GM23338 (cell line): ENCODE results near the gene MPIG6B. TPM values are rescaled to one million over a fixed set of nuclear protein-coding genes. Genes with fewer than 3 reads are reported as not detected.

ENCODE experiments used
- ATAC-seq: fragments of 200-7000 bp; cut with Tn5 transposase; 3 replicates; pipeline ENCODE4 v1.9.1; 2020
- DNase-seq: peaks from one replicate; pipeline ENCODE4 v3.0.0-alpha.2; 2015; ENCODE audit warnings: low spot score
- H2AFZ ChIP-seq: fragments of 200-600 bp; sonication (generic); 2 replicates; pipeline ENCODE4 v1.8.0; 2016; ENCODE audit warnings: antibody characterized with exemption, mild to moderate bottlenecking, moderate library complexity
- H3F3A ChIP-seq: fragments of 200-600 bp; sonication (generic); replicated peaks from 2 replicates; pipeline ENCODE4 v1.8.0; 2017; ENCODE audit warnings: antibody characterized with exemption, mixed run types, low read depth
- H3K27ac ChIP-seq: fragments of 200-600 bp; sonication (generic); 2 replicates; pipeline ENCODE4 v1.6.1; 2016; ENCODE audit warnings: low read depth
- H3K27me3 ChIP-seq: fragments of 200-600 bp; sonication (generic); 2 replicates; pipeline ENCODE4 v1.8.0; 2016; ENCODE audit warnings: mild to moderate bottlenecking, mixed run types, moderate library complexity; ENCODE audit not compliant: insufficient read depth
- H3K36me3 ChIP-seq: fragments of 200-600 bp; sonication (generic); 2 replicates; pipeline ENCODE4 v1.8.0; 2016; ENCODE audit warnings: mild to moderate bottlenecking; ENCODE audit not compliant: insufficient read depth
- H3K4me1 ChIP-seq: fragments of 200-600 bp; sonication (generic); 2 replicates; pipeline ENCODE4 v1.8.0; 2016; ENCODE audit warnings: mild to moderate bottlenecking, moderate library complexity; ENCODE audit not compliant: insufficient read depth
- H3K4me2 ChIP-seq: fragments of 200-600 bp; sonication (generic); 2 replicates; pipeline ENCODE4 v1.7.1; 2017; ENCODE audit warnings: mixed run types
- H3K4me3 ChIP-seq: fragments of 200-600 bp; sonication (generic); 2 replicates; pipeline ENCODE4 v1.6.1; 2016; ENCODE audit warnings: mixed run types
- H3K79me2 ChIP-seq: fragments of 200-600 bp; sonication (generic); replicated peaks from 2 replicates; pipeline ENCODE4 v1.8.0; 2017; ENCODE audit warnings: mild to moderate bottlenecking; ENCODE audit not compliant: insufficient read depth
- H3K9me2 ChIP-seq: fragments of 200-600 bp; sonication (generic); 2 replicates; pipeline ENCODE4 v1.8.0; 2017; ENCODE audit not compliant: insufficient read depth
- H4K20me1 ChIP-seq: fragments of 200-600 bp; sonication (generic); replicated peaks from 2 replicates; pipeline ENCODE4 v1.8.0; 2017; ENCODE audit warnings: mild to moderate bottlenecking; ENCODE audit not compliant: insufficient read depth
- H3K27ac Mint-ChIP-seq: 2 replicates; pipeline ENCODE4 v1.8.0; 2020; ENCODE audit warnings: inconsistent platforms, mild to moderate bottlenecking, moderate library complexity, mixed read lengths
- H3K27me3 Mint-ChIP-seq: 3 replicates; pipeline ENCODE4 v1.8.0; 2022; ENCODE audit warnings: low read depth, mild to moderate bottlenecking, moderate library complexity, mixed read lengths, inconsistent platforms; ENCODE audit not compliant: insufficient read depth, poor library complexity
- H3K36me3 Mint-ChIP-seq: 3 replicates; pipeline ENCODE4 v1.8.0; 2021; ENCODE audit warnings: low read depth, mild to moderate bottlenecking, inconsistent platforms, moderate library complexity, mixed read lengths
- H3K4me1 Mint-ChIP-seq: 3 replicates; pipeline ENCODE4 v1.8.0; 2020; ENCODE audit warnings: mild to moderate bottlenecking, inconsistent platforms, mixed read lengths
- H3K4me3 Mint-ChIP-seq: 3 replicates; pipeline ENCODE4 v1.8.0; 2021; ENCODE audit warnings: moderate library complexity, mild to moderate bottlenecking, inconsistent platforms, mixed read lengths
- H3K9me3 Mint-ChIP-seq: 3 replicates; pipeline ENCODE4 v1.8.0; 2020; ENCODE audit warnings: moderate library complexity, mild to moderate bottlenecking, inconsistent platforms, mixed read lengths
- EZH2 ChIP-seq: fragments of 200-600 bp; sonication (generic); IDR thresholded peaks from one replicate; pipeline ENCODE4 v1.8.0; 2017; ENCODE audit warnings: antibody characterized with exemption, mild to moderate bottlenecking, low read depth; ENCODE audit not compliant: unreplicated experiment
- EZH2phosphoT487 ChIP-seq: fragments of 200-600 bp; sonication (generic); IDR thresholded peaks from one replicate; pipeline ENCODE4 v1.8.1; 2018; ENCODE audit warnings: antibody characterized with exemption; ENCODE audit not compliant: unreplicated experiment
- JUNB ChIP-seq: IDR thresholded peaks from one replicate; pipeline ENCODE4 v1.6.1; 2016; ENCODE audit warnings: antibody characterized with exemption; ENCODE audit not compliant: unreplicated experiment
- NANOG ChIP-seq: IDR thresholded peaks from 2 replicates; pipeline ENCODE4 v1.6.1; 2016; ENCODE audit warnings: antibody characterized with exemption, borderline replicate concordance
- STAT1 ChIP-seq: IDR thresholded peaks from one replicate; pipeline ENCODE4 v1.6.1; 2016; ENCODE audit warnings: antibody characterized with exemption; ENCODE audit not compliant: unreplicated experiment
- ZNF114 ChIP-seq: fragments of 250-450 bp; sonication (Bioruptor Pico); IDR thresholded peaks from 2 replicates; pipeline ENCODE4 v1.5.0; 2020; ENCODE audit warnings: mild to moderate bottlenecking, moderate library complexity
- ZNF331 ChIP-seq: fragments of 250-450 bp; sonication (Bioruptor Pico); IDR thresholded peaks from 2 replicates; pipeline ENCODE4 v1.5.0; 2020; ENCODE audit warnings: low read depth, mild to moderate bottlenecking, moderate library complexity
- long read RNA-seq: library from polyadenylated mRNA; unstranded; transcript quantifications from one replicate; pipeline ENCODE4 v2.0.0, GENCODE V29; 2020; ENCODE audit not compliant: unreplicated experiment
- polyA plus RNA-seq: library from polyadenylated mRNA; unstranded; fragments of >200 nt; fragmentation: Nextera tagmentation; extraction: Ambion mirVana; gene quantifications from 2 replicates; pipeline ENCODE4 v1.2.1, GENCODE V29; 2016
- total RNA-seq: library from RNA; depleted of rRNA; stranded (reverse); fragments of >200 nt; shearing (Covaris generic); gene quantifications from 2 replicates; pipeline ENCODE4 v1.2.3, GENCODE V29; 2014; rRNA removed
- TF ChIP-seq, protein P1 (sequence below): fragments of 250-450 bp; sonication (Bioruptor Pico); IDR thresholded peaks from 2 replicates; pipeline ENCODE4 v1.5.0; 2020; ENCODE audit warnings: mild to moderate bottlenecking, moderate library complexity
- TF ChIP-seq, protein P2 (sequence below): IDR thresholded peaks from one replicate; pipeline ENCODE4 v1.6.1; 2018; ENCODE audit warnings: antibody characterized with exemption; ENCODE audit not compliant: unreplicated experiment

The MPIG6B gene, protein sequence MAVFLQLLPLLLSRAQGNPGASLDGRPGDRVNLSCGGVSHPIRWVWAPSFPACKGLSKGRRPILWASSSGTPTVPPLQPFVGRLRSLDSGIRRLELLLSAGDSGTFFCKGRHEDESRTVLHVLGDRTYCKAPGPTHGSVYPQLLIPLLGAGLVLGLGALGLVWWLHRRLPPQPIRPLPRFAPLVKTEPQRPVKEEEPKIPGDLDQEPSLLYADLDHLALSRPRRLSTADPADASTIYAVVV
- total RNA-seq (not detected in 2 replicates), polyA plus RNA-seq (0.12 and 0.13 TPM in 2 replicates)
- long read RNA-seq = 0 reads

DNA sequence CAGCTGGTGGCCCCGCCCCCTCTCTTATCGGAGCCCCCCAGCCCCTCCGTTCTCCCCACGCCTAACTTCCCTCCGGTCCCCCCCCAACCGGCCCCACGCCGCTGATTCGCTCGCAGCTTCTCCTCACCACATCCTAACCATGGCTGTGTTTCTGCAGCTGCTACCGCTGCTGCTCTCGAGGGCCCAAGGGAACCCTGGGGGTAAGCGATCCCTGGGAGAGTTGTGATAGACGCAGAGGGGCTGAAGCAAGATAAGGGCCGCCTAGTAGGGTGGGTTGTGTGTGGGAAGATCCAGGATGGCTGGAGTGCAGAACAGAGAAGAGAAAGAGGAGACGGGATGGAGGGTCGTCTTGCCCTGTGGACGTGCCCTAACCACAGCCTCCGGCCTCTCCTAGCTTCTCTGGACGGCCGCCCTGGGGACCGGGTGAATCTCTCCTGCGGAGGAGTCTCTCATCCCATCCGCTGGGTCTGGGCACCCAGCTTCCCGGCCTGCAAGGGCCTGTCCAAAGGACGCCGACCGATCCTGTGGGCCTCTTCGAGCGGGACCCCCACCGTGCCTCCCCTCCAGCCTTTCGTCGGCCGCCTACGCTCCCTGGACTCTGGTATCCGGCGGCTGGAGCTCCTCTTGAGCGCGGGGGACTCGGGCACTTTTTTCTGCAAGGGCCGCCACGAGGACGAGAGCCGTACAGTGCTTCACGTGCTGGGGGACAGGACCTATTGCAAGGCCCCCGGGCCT, at the start of gene MPIG6B:
TSS of gene MPIG6B (plus strand) at position 129 of the 735 bp plus-strand sequence. CDS start at position 140, 11 bp downstream.
- Histone ChIP-seq H3K9me2 (no peaks in the 10 kb centered on the region), H3K27ac (no peak within 1 kb of the TSS), H3K79me2 (no peaks in the 10 kb centered on the region), H3F3A (no peaks in the 10 kb centered on the region), H2AFZ (no peak within 1 kb of the TSS), H3K27me3 (peaks cover 2% of the 10 kb centered on the region; the same call in 1 of the 2 replicates), H3K4me3 (no peak within 1 kb of the TSS), H3K4me2 (no peak within 1 kb of the TSS), H3K4me1 (peaks cover 5% of the 10 kb centered on the region), H4K20me1 (no peaks in the 10 kb centered on the region), H3K36me3 (no peaks in the 10 kb centered on the region)
- peaks cover 8% of the 10 kb centered on the region for H3K4me1 Mint-ChIP-seq
- no peak within 1 kb of the TSS for H3K27ac Mint-ChIP-seq
- peaks cover 22% of the 10 kb centered on the region for H3K36me3 Mint-ChIP-seq
- H3K4me3 Mint-ChIP-seq = no peak within 1 kb of the TSS
- H3K27me3 Mint-ChIP-seq = peaks cover 20% of the 10 kb centered on the region
- DNase-seq = peak; percentile 29
- ATAC-seq = no peak; the same call in 1 of the 3 replicates
- TF ChIP-seq ZNF114 (no peak), STAT1 (no peak), NANOG (no peak), JUNB (no peak), ZNF331 (no peak), EZH2 (no peak), EZH2phosphoT487 (no peak)
- TF ChIP-seq, protein P1, sequence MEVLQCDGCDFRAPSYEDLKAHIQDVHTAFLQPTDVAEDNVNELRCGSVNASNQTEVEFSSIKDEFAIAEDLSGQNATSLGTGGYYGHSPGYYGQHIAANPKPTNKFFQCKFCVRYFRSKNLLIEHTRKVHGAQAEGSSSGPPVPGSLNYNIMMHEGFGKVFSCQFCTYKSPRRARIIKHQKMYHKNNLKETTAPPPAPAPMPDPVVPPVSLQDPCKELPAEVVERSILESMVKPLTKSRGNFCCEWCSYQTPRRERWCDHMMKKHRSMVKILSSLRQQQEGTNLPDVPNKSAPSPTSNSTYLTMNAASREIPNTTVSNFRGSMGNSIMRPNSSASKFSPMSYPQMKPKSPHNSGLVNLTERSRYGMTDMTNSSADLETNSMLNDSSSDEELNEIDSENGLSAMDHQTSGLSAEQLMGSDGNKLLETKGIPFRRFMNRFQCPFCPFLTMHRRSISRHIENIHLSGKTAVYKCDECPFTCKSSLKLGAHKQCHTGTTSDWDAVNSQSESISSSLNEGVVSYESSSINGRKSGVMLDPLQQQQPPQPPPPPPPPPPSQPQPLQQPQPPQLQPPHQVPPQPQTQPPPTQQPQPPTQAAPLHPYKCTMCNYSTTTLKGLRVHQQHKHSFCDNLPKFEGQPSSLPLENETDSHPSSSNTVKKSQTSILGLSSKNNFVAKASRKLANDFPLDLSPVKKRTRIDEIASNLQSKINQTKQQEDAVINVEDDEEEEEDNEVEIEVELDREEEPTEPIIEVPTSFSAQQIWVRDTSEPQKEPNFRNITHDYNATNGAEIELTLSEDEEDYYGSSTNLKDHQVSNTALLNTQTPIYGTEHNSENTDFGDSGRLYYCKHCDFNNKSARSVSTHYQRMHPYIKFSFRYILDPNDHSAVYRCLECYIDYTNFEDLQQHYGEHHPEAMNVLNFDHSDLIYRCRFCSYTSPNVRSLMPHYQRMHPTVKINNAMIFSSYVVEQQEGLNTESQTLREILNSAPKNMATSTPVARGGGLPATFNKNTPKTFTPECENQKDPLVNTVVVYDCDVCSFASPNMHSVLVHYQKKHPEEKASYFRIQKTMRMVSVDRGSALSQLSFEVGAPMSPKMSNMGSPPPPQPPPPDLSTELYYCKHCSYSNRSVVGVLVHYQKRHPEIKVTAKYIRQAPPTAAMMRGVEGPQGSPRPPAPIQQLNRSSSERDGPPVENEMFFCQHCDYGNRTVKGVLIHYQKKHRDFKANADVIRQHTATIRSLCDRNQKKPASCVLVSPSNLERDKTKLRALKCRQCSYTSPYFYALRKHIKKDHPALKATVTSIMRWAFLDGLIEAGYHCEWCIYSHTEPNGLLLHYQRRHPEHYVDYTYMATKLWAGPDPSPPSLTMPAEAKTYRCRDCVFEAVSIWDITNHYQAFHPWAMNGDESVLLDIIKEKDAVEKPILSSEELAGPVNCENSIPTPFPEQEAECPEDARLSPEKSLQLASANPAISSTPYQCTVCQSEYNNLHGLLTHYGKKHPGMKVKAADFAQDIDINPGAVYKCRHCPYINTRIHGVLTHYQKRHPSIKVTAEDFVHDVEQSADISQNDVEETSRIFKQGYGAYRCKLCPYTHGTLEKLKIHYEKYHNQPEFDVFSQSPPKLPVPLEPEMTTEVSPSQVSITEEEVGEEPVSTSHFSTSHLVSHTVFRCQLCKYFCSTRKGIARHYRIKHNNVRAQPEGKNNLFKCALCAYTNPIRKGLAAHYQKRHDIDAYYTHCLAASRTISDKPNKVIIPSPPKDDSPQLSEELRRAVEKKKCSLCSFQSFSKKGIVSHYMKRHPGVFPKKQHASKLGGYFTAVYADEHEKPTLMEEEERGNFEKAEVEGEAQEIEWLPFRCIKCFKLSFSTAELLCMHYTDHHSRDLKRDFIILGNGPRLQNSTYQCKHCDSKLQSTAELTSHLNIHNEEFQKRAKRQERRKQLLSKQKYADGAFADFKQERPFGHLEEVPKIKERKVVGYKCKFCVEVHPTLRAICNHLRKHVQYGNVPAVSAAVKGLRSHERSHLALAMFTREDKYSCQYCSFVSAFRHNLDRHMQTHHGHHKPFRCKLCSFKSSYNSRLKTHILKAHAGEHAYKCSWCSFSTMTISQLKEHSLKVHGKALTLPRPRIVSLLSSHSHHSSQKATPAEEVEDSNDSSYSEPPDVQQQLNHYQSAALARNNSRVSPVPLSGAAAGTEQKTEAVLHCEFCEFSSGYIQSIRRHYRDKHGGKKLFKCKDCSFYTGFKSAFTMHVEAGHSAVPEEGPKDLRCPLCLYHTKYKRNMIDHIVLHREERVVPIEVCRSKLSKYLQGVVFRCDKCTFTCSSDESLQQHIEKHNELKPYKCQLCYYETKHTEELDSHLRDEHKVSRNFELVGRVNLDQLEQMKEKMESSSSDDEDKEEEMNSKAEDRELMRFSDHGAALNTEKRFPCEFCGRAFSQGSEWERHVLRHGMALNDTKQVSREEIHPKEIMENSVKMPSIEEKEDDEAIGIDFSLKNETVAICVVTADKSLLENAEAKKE = no peak
- TF ChIP-seq, protein P2, sequence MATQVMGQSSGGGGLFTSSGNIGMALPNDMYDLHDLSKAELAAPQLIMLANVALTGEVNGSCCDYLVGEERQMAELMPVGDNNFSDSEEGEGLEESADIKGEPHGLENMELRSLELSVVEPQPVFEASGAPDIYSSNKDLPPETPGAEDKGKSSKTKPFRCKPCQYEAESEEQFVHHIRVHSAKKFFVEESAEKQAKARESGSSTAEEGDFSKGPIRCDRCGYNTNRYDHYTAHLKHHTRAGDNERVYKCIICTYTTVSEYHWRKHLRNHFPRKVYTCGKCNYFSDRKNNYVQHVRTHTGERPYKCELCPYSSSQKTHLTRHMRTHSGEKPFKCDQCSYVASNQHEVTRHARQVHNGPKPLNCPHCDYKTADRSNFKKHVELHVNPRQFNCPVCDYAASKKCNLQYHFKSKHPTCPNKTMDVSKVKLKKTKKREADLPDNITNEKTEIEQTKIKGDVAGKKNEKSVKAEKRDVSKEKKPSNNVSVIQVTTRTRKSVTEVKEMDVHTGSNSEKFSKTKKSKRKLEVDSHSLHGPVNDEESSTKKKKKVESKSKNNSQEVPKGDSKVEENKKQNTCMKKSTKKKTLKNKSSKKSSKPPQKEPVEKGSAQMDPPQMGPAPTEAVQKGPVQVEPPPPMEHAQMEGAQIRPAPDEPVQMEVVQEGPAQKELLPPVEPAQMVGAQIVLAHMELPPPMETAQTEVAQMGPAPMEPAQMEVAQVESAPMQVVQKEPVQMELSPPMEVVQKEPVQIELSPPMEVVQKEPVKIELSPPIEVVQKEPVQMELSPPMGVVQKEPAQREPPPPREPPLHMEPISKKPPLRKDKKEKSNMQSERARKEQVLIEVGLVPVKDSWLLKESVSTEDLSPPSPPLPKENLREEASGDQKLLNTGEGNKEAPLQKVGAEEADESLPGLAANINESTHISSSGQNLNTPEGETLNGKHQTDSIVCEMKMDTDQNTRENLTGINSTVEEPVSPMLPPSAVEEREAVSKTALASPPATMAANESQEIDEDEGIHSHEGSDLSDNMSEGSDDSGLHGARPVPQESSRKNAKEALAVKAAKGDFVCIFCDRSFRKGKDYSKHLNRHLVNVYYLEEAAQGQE = no peak
- H3K9me3 Mint-ChIP-seq = no peaks in the 10 kb centered on the region; the same call in 2 of the 3 replicates
